Measurements from ENCODE around the gene FARS2. TPM values are rescaled to one million over a fixed set of nuclear protein-coding genes. Genes with fewer than 3 reads are reported as not detected.

Gene FARS2
- total RNA-seq, 2 experiments from 2014 or later: 18.4 to 20.0 TPM

- no peak overlapping the region for H3K27ac Mint-ChIP-seq
- peaks cover 23% of the 10 kb centered on the region for H3K36me3 Mint-ChIP-seq
- no peaks in the 10 kb centered on the region for H3K9me3 Mint-ChIP-seq
- DNase-seq: no peak
- peaks cover 34% of the 10 kb centered on the region for H3K4me1 Mint-ChIP-seq
- H3K27me3 Mint-ChIP-seq: no peaks in the 10 kb centered on the region
- no peak overlapping the region for H3K4me3 Mint-ChIP-seq
These were observed 8.9 kb downstream of the FARS2 start for GRCh38 chr6:5270093-5270680.

- Mint-ChIP-seq H3K36me3 (peaks cover 20% of the 10 kb centered on the region), H3K27me3 (no peaks in the 10 kb centered on the region), H3K4me1 (peaks cover 29% of the 10 kb centered on the region), H3K27ac (no peak overlapping the region), H3K9me3 (no peaks in the 10 kb centered on the region), H3K4me3 (no peak overlapping the region)
- DNase-seq: no peak
These were observed 10.6 kb downstream of the FARS2 start for GRCh38 chr6:5271926-5272325.

GRCh38 chr6:5274231-5274630 is 12.9 kb downstream of the FARS2 start:
- no peak for DNase-seq
- H3K4me1 Mint-ChIP-seq: peaks cover 35% of the 10 kb centered on the region
- H3K27me3 Mint-ChIP-seq: no peaks in the 10 kb centered on the region
- H3K4me3 Mint-ChIP-seq: no peak overlapping the region
- peaks cover 17% of the 10 kb centered on the region for H3K36me3 Mint-ChIP-seq
- no peak overlapping the region for H3K27ac Mint-ChIP-seq
- no peaks in the 10 kb centered on the region for H3K9me3 Mint-ChIP-seq

GRCh38 chr6:5275497-5275896 is 14.2 kb downstream of the FARS2 start:
- H3K9me3 Mint-ChIP-seq: no peaks in the 10 kb centered on the region
- H3K4me3 Mint-ChIP-seq: no peak overlapping the region
- no peaks in the 10 kb centered on the region for H3K27me3 Mint-ChIP-seq
- H3K4me1 Mint-ChIP-seq: peaks cover 44% of the 10 kb centered on the region
- no peak for DNase-seq
- H3K36me3 Mint-ChIP-seq: peaks cover 19% of the 10 kb centered on the region
- H3K27ac Mint-ChIP-seq: no peak overlapping the region

GRCh38 chr6:5276581-5276980 is 15.3 kb downstream of the FARS2 start:
- peaks cover 37% of the 10 kb centered on the region for H3K4me1 Mint-ChIP-seq
- no peak overlapping the region for H3K27ac Mint-ChIP-seq
- H3K27me3 Mint-ChIP-seq: no peaks in the 10 kb centered on the region
- H3K4me3 Mint-ChIP-seq: no peak overlapping the region
- peaks cover 16% of the 10 kb centered on the region for H3K36me3 Mint-ChIP-seq
- H3K9me3 Mint-ChIP-seq: no peaks in the 10 kb centered on the region
- DNase-seq: no peak

GRCh38 chr6:5277589-5277988 is 16.3 kb downstream of the FARS2 start:
- Mint-ChIP-seq H3K27me3 (no peaks in the 10 kb centered on the region), H3K36me3 (peaks cover 16% of the 10 kb centered on the region), H3K4me3 (no peak overlapping the region), H3K4me1 (peaks cover 33% of the 10 kb centered on the region), H3K27ac (no peak overlapping the region), H3K9me3 (no peaks in the 10 kb centered on the region)
- no peak for DNase-seq

GRCh38 chr6:5278047-5278446 is 16.7 kb downstream of the FARS2 start:
- no peaks in the 10 kb centered on the region for H3K27me3 Mint-ChIP-seq
- H3K4me1 Mint-ChIP-seq: peaks cover 30% of the 10 kb centered on the region
- no peaks in the 10 kb centered on the region for H3K9me3 Mint-ChIP-seq
- no peak overlapping the region for H3K4me3 Mint-ChIP-seq
- no peak for DNase-seq
- H3K27ac Mint-ChIP-seq: no peak overlapping the region
- H3K36me3 Mint-ChIP-seq: peaks cover 13% of the 10 kb centered on the region

- H3K4me1 Mint-ChIP-seq: peaks cover 24% of the 10 kb centered on the region
- no peaks in the 10 kb centered on the region for H3K9me3 Mint-ChIP-seq
- peak overlapping the region; percentile 30 for H3K27ac Mint-ChIP-seq
- H3K36me3 Mint-ChIP-seq: peaks cover 13% of the 10 kb centered on the region
- H3K4me3 Mint-ChIP-seq: no peak overlapping the region
- DNase-seq: no peak
- H3K27me3 Mint-ChIP-seq: no peaks in the 10 kb centered on the region
These were observed 17.3 kb downstream of the FARS2 start for GRCh38 chr6:5278565-5279120.

GRCh38 chr6:5279891-5280338 is 18.6 kb downstream of the FARS2 start:
- DNase-seq: peak; percentile 20

GRCh38 chr6:5280920-5281319 is 19.6 kb downstream of the FARS2 start:
- peaks cover 13% of the 10 kb centered on the region for H3K36me3 Mint-ChIP-seq
- no peak for DNase-seq
- H3K27me3 Mint-ChIP-seq: no peaks in the 10 kb centered on the region
- H3K4me1 Mint-ChIP-seq: peaks cover 29% of the 10 kb centered on the region
- H3K27ac Mint-ChIP-seq: no peak overlapping the region
- no peak overlapping the region for H3K4me3 Mint-ChIP-seq
- H3K9me3 Mint-ChIP-seq: no peaks in the 10 kb centered on the region

More at GRCh38 chr6:5279891-5280338, 18.6 kb downstream of the FARS2 start:
- no peak overlapping the region for H3K4me3 Mint-ChIP-seq
- peaks cover 25% of the 10 kb centered on the region for H3K4me1 Mint-ChIP-seq
- H3K27me3 Mint-ChIP-seq: no peaks in the 10 kb centered on the region
- H3K27ac Mint-ChIP-seq: peak overlapping the region; percentile 52
- H3K9me3 Mint-ChIP-seq: no peaks in the 10 kb centered on the region
- H3K36me3 Mint-ChIP-seq: peaks cover 13% of the 10 kb centered on the region

GRCh38 chr6:5282191-5282623 is 20.9 kb downstream of the FARS2 start:
- DNase-seq: no peak
- no peak overlapping the region for H3K27ac Mint-ChIP-seq

GRCh38 chr6:5285081-5285480 is 23.8 kb downstream of the FARS2 start:
- no peak for DNase-seq
- Mint-ChIP-seq H3K4me3 (no peak overlapping the region), H3K4me1 (peaks cover 36% of the 10 kb centered on the region), H3K36me3 (no peaks in the 10 kb centered on the region), H3K27ac (no peak overlapping the region), H3K27me3 (no peaks in the 10 kb centered on the region), H3K9me3 (no peaks in the 10 kb centered on the region)

More at GRCh38 chr6:5282191-5282623, 20.9 kb downstream of the FARS2 start:
- H3K4me3 Mint-ChIP-seq: no peak overlapping the region
- peaks cover 35% of the 10 kb centered on the region for H3K4me1 Mint-ChIP-seq
- peaks cover 13% of the 10 kb centered on the region for H3K36me3 Mint-ChIP-seq
- no peaks in the 10 kb centered on the region for H3K27me3 Mint-ChIP-seq
- no peaks in the 10 kb centered on the region for H3K9me3 Mint-ChIP-seq

GRCh38 chr6:5285526-5285925 is 24.2 kb downstream of the FARS2 start:
- H3K27ac Mint-ChIP-seq: no peak overlapping the region
- H3K9me3 Mint-ChIP-seq: no peaks in the 10 kb centered on the region
- no peak overlapping the region for H3K4me3 Mint-ChIP-seq
- H3K27me3 Mint-ChIP-seq: no peaks in the 10 kb centered on the region
- no peaks in the 10 kb centered on the region for H3K36me3 Mint-ChIP-seq
- peaks cover 34% of the 10 kb centered on the region for H3K4me1 Mint-ChIP-seq
- DNase-seq: no peak

GRCh38 chr6:5286780-5287179 is 25.5 kb downstream of the FARS2 start:
- no peaks in the 10 kb centered on the region for H3K9me3 Mint-ChIP-seq
- no peaks in the 10 kb centered on the region for H3K27me3 Mint-ChIP-seq
- H3K36me3 Mint-ChIP-seq: no peaks in the 10 kb centered on the region
- no peak for DNase-seq
- peaks cover 34% of the 10 kb centered on the region for H3K4me1 Mint-ChIP-seq
- no peak overlapping the region for H3K4me3 Mint-ChIP-seq
- H3K27ac Mint-ChIP-seq: no peak overlapping the region

GRCh38 chr6:5287205-5287965 is 26.1 kb downstream of the FARS2 start:
- no peaks in the 10 kb centered on the region for H3K27me3 Mint-ChIP-seq
- no peak overlapping the region for H3K4me3 Mint-ChIP-seq
- no peak for DNase-seq
- peaks cover 40% of the 10 kb centered on the region for H3K4me1 Mint-ChIP-seq
- H3K9me3 Mint-ChIP-seq: no peaks in the 10 kb centered on the region
- no peaks in the 10 kb centered on the region for H3K36me3 Mint-ChIP-seq
- no peak overlapping the region for H3K27ac Mint-ChIP-seq

- Mint-ChIP-seq H3K27ac (no peak overlapping the region), H3K4me1 (peaks cover 42% of the 10 kb centered on the region), H3K36me3 (no peaks in the 10 kb centered on the region), H3K27me3 (no peaks in the 10 kb centered on the region), H3K9me3 (no peaks in the 10 kb centered on the region), H3K4me3 (no peak overlapping the region)
- DNase-seq: no peak
These were observed 26.6 kb downstream of the FARS2 start for GRCh38 chr6:5287966-5288297.

Measured in activated naive CD8-positive, alpha-beta T cell treated with anti-CD3 and anti-CD28 coated beads for 36 hours (primary cell).